HG03460 (cell line): ENCODE results near the gene DOCK9.

Experiments used
- ATAC-seq: cut with Tn5 transposase; IDR thresholded peaks from one replicate; pipeline ENCODE4 v1.9.1; 2021; ENCODE audit not compliant: unreplicated experiment

The DOCK9 gene

GRCh38 chr13:98977568-98978265 is at the start of gene DOCK9:
Gene DOCK9 (minus strand): TSS chr13:98978064. CDS start chr13:98977909, 155 bp downstream.
- no peak for ATAC-seq

- no peak for ATAC-seq
These were observed 49.4 kb upstream of the DOCK9 start for GRCh38 chr13:99027260-99027659.

- ATAC-seq, result no peak
These were observed 45.1 kb upstream of the DOCK9 start for GRCh38 chr13:99022941-99023340.

- ATAC-seq, result no peak
These were observed 40.7 kb upstream of the DOCK9 start for GRCh38 chr13:99018418-99019180.

- no peak for ATAC-seq
These were observed 38.0 kb upstream of the DOCK9 start for GRCh38 chr13:99015606-99016490.

GRCh38 chr13:99014522-99014921 is 36.7 kb upstream of the DOCK9 start:
- ATAC-seq, result no peak

- no peak for ATAC-seq
These were observed 36.1 kb upstream of the DOCK9 start for GRCh38 chr13:99013951-99014350.

- no peak for ATAC-seq
These were observed 34.7 kb upstream of the DOCK9 start for GRCh38 chr13:99012539-99012938.

- ATAC-seq, result no peak
These were observed 32.2 kb upstream of the DOCK9 start for GRCh38 chr13:99009987-99010551.

- no peak for ATAC-seq
These were observed 30.7 kb upstream of the DOCK9 start for GRCh38 chr13:99008577-99008976.

- no peak for ATAC-seq
These were observed 29.6 kb upstream of the DOCK9 start for GRCh38 chr13:99007414-99007986.

GRCh38 chr13:99005609-99006008 is 27.7 kb upstream of the DOCK9 start:
- no peak for ATAC-seq

GRCh38 chr13:99004978-99005377 is 27.1 kb upstream of the DOCK9 start:
- no peak for ATAC-seq

- no peak for ATAC-seq
These were observed 26.1 kb upstream of the DOCK9 start for GRCh38 chr13:99003851-99004471.

- ATAC-seq, result no peak
These were observed 25.3 kb upstream of the DOCK9 start for GRCh38 chr13:99003186-99003585.

- no peak for ATAC-seq
These were observed 24.4 kb upstream of the DOCK9 start for GRCh38 chr13:99002172-99002710.

- no peak for ATAC-seq
These were observed 22.3 kb upstream of the DOCK9 start for GRCh38 chr13:99000137-99000536.

GRCh38 chr13:98999639-98999952 is 21.7 kb upstream of the DOCK9 start:
- no peak for ATAC-seq

- peak; percentile 41 for ATAC-seq
These were observed 21.2 kb upstream of the DOCK9 start for GRCh38 chr13:98998831-98999638.
